Measurements from ENCODE around the gene OPA1.
"Not testable (repeated sequence)": the region's sequence is repeated elsewhere in the genome, so short reads cannot be mapped to it uniquely, and the experiment has no call there.

OPA1 gene

GRCh38 chr3:193589616-193590015, 3.4 kb upstream of the OPA1 start:
- DNase-seq: no peak

GRCh38 chr3:193590088-193590856, 2.7 kb upstream of the OPA1 start:
- DNase-seq: no peak

GRCh38 chr3:193593668-193594030, 641 bp downstream of the OPA1 start:
- peak; percentile 11 for DNase-seq

GRCh38 chr3:193594946-193595689, 2.1 kb downstream of the OPA1 start:
- DNase-seq: no peak

GRCh38 chr3:193595939-193596487, 3.0 kb downstream of the OPA1 start:
- no peak for DNase-seq

GRCh38 chr3:193598202-193598601, 5.2 kb downstream of the OPA1 start:
- no peak for DNase-seq

- no peak for DNase-seq
These were observed 6.4 kb downstream of the OPA1 start for GRCh38 chr3:193599393-193599792.

- DNase-seq: peak; percentile 24
These were observed 12.9 kb downstream of the OPA1 start for GRCh38 chr3:193605876-193606275.

GRCh38 chr3:193606892-193607291, 13.9 kb downstream of the OPA1 start:
- DNase-seq: not testable (repeated sequence)

GRCh38 chr3:193610516-193610915, 17.5 kb downstream of the OPA1 start:
- not testable (repeated sequence) for DNase-seq

GRCh38 chr3:193614430-193614829, 21.4 kb downstream of the OPA1 start:
- no peak for DNase-seq

- no peak for DNase-seq
These were observed 24.6 kb downstream of the OPA1 start for GRCh38 chr3:193617628-193618027.

GRCh38 chr3:193620057-193620456, 27.0 kb downstream of the OPA1 start:
- DNase-seq: no peak

GRCh38 chr3:193620650-193621049, 27.6 kb downstream of the OPA1 start:
- no peak for DNase-seq

GRCh38 chr3:193621127-193621526, 28.1 kb downstream of the OPA1 start:
- no peak for DNase-seq

GRCh38 chr3:193630005-193630404, 37.0 kb downstream of the OPA1 start:
- no peak for DNase-seq

GRCh38 chr3:193637831-193638230, 44.8 kb downstream of the OPA1 start:
- DNase-seq: no peak

GRCh38 chr3:193638833-193639232, 45.8 kb downstream of the OPA1 start:
- no peak for DNase-seq

GRCh38 chr3:193640165-193640715, 47.2 kb downstream of the OPA1 start:
- no peak for DNase-seq

GRCh38 chr3:193640728-193641439, 47.9 kb downstream of the OPA1 start:
- DNase-seq: no peak

GRCh38 chr3:193641440-193641775, 48.4 kb downstream of the OPA1 start:
- no peak for DNase-seq

GRCh38 chr3:193645806-193646205, 52.8 kb downstream of the OPA1 start:
- DNase-seq: no peak

GRCh38 chr3:193648542-193649076, 55.6 kb downstream of the OPA1 start:
- no peak for DNase-seq
